ENCODE results near the gene BACH2.
"Not testable (repeated sequence)": the region's sequence is repeated elsewhere in the genome, so short reads cannot be mapped to it uniquely, and the experiment has no call there.

The BACH2 gene

DNA sequence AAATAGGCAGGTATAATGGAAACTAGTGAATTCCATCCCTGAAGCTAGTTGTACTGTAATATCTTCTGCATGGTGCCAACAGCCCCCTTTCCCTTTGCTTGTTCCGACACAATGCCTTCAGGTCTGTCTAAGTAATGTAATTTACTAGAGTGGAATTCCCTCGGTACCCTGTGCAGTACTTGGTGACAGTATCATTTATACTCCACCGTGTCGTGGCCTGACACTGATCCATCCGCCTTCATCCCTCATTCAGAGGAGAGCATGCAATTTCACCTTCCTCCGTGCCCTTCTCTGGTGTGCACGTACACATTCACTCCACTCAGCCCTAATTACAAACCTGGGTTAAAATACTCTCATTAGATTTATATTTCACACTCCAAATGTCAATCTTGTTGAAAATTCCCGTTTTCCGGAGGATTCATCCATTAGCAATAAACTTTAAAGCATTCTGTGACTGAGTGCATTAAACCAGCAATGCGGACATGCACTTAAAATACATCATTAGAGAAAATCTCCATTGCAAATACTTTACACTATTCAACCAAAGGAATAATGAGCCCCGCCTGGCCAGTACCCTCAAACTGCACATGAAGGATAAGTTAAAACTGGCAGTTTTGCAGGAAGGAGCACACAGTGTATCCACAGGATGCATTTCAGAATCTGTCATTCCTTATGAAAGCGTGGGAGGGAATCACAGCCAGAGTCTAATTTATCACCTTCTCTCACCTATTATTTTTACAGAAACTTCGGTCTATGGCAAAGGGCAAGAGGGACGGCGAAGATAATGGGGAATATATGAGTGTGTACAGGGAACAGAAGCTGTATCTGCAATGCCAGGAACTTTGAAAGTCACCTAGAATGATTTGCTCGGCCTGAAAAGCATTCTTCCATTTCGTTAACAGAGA is 219.9 kb downstream of the BACH2 start:
- no peak for DNase-seq (ENCODE audit: low read depth in 2 of 3, low spot score in 2 of 3)

DNA sequence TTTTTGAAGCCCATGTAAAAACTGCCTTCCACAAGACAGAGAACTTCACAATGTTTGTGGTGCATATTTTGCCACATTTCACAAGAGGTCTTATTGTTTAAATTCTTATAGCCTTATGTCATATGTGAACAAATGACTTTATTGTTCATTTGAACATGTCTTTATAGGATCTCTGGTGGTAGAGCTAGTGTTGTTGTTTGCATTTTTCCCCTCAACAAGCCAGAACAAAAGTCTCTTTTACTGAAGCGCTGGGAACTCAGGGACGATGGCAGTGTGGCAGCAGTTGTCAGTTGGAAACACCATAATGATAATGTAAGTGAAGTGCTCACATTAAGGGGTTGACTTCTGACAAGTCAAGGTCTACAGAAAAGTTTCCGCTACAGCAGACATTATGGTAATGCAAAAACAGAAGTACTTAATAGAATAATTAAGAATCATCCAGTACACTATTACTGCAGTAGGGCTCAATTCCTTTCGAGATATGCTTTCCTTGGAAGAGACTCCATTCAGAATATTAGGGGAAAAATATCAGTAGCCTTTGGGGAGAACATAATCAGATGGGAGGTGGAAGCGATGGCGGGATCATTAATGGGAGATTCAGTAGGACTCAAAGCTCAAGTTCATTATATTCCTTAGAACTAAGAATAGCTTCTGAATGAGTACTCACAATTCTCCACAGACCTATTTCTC is 222.3 kb downstream of the BACH2 start:
- no peak for DNase-seq (ENCODE audit: low read depth in 2 of 3, low spot score in 2 of 3)

GRCh38 chr6:90072935-90073464 is 223.6 kb downstream of the BACH2 start:
- DNase-seq (ENCODE audit: low read depth in 2 of 3, low spot score in 2 of 3): no peak

- no peak for DNase-seq (ENCODE audit: low read depth in 2 of 3, low spot score in 2 of 3)
Measured at GRCh38 chr6:90072501-90072900, 224.1 kb downstream of the BACH2 start.

- no peak for DNase-seq (ENCODE audit: low read depth in 2 of 3, low spot score in 2 of 3)
Measured at GRCh38 chr6:90068703-90069523, 227.7 kb downstream of the BACH2 start.

DNA sequence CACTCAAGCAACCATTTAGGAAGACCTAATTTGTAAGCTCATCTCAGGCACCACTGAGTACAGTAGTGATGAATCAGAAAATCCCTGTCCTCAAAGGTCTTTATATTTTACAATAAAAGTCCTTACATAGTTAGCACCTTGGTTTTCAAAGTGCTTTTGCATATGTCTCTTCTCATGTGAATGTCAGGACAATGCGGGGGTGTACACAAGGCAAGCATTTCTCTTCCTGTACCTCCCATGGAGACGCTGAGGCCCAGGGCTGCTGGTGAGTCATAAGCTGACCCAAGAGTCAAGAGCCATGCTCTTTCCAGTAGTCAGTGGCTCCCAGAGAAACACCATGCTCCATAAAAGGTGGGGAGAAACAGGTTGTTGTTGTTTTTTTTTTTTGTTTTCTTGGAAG is 228.4 kb downstream of the BACH2 start:
- no peak for DNase-seq (ENCODE audit: low read depth in 2 of 3, low spot score in 2 of 3)

- DNase-seq (ENCODE audit: low read depth in 2 of 3, low spot score in 2 of 3): no peak
Measured at GRCh38 chr6:90066697-90067096, 229.9 kb downstream of the BACH2 start.

DNA sequence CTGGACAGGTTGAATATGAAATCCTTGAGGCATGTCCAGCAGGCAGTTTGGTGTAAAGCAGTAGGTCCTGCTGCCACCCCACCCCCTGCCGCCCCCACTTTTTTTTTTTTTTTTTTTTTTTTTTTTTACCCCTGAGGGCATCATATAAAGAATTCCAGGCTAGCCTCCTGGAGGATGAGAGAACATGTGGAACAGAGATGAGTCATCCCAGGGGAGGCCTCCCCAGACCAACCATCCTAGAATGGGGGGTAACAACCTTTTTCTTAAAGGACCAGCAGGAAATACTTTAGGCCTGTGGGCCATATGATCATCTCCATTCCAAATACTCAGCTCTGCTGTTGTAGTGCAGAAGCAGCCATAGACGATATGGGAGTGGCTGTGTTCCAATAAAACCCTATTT is 231.5 kb downstream of the BACH2 start:
- DNase-seq (ENCODE audit: low read depth in 2 of 3, low spot score in 2 of 3): no peak

- no peak for DNase-seq (ENCODE audit: low read depth in 2 of 3, low spot score in 2 of 3)
Measured at GRCh38 chr6:90062667-90063066, 234.0 kb downstream of the BACH2 start.

GRCh38 chr6:90062051-90062450 is 234.6 kb downstream of the BACH2 start:
- DNase-seq (ENCODE audit: low read depth in 2 of 3, low spot score in 2 of 3): no peak

DNA sequence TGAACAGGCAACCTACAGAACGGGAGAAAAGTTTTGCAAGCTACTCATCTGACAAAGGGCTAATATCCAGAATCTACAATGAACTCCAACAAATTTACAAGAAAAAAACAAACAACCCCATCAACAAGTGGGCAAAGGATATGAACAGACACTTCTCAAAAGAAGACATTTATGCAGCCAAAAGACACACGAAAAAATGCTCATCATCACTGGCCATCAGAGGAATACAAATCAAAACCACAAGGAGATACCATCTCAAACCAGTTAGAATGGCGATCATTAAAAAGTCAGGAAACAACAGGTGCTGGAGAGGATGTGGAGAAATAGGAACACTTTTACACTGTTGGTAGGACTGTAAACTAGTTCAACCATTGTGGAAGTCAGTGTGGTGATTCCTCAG is 237.5 kb downstream of the BACH2 start:
- DNase-seq (ENCODE audit: low read depth in 2 of 3, low spot score in 2 of 3): not testable (repeated sequence)

- not testable (repeated sequence) for DNase-seq (ENCODE audit: low read depth in 2 of 3, low spot score in 2 of 3)
Measured at GRCh38 chr6:90055924-90056323, 240.7 kb downstream of the BACH2 start.

DNA sequence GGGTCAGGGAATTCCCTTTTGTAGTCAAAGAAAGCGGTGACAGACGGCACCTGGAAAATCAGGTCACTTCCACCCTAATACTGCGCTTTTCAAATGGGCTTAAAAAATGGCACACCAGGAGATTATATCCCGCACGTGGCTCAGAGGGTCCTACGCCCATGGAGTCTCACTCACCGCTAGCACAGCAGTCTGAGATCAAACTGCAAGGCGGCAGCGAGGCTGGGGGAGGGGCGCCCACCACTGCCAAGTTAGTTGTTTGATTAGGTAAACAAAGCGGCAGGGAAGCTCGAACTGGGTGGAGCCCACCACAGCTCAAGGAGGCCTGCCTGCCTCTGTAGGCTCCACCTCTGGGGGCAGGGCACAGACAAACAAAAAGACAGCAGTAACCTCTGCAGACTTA is 242.4 kb downstream of the BACH2 start:
- not testable (repeated sequence) for DNase-seq (ENCODE audit: low read depth in 2 of 3, low spot score in 2 of 3)

DNA sequence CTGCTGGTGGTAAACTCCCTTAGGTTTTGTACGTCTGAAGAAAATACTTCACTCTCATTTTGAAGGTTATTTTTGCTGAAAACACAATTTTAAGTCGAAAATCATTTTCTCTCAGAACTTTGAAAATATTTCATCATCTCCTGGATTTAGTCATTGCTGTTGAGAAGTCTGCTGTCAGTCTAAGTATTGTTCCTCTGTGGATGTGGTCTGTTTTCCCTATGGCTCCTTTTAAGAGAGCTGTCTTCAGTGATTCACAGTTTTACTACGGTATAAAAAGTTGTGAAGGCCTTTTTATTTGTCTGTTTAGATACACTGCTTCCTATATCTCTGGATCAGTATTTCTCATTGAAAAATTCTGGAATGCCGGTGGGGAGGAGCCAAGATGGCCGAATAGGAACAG is 243.0 kb downstream of the BACH2 start:
- no peak for DNase-seq (ENCODE audit: low read depth in 2 of 3, low spot score in 2 of 3)

DNA sequence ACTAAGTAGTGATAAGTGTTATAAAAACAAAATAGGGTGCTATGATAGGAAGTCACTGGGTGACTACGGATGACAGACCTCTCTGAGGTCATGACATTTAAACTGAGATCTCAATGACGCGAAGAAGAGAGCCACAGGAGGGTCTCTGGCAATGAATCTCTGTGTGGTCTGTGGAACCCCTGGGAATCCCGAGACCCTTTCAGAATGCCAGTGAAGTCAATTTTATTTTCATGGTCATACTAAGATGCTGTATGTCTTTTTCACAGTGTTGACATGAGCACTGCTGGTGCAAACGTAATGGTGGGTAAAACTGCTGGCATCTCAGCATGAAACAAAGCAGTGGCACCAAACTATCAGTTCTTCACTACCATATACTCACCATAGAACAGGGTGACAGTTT is 247.3 kb downstream of the BACH2 start:
- DNase-seq (ENCODE audit: low read depth in 2 of 3, low spot score in 2 of 3): no peak

- no peak for DNase-seq (ENCODE audit: low read depth in 2 of 3, low spot score in 2 of 3)
Measured at GRCh38 chr6:90048206-90048967, 248.3 kb downstream of the BACH2 start.

DNA sequence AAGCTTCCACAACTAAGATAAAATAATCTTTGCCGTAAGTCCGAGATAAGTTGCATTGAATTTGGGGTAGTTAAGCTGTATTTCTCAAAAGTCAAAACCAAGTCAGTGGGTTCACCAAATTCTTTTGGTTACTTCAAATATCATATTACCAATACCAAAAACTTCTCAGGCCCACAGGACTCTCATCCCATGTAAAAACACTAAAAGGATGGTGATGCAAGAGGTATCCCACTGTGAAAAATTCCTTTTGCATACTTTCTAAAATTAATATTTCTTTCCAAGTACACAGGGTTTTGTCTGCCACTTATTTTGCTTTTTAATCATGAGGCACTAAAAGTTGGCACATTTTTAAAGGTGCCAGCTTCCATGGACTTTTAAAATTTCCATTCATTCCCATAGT is 251.1 kb downstream of the BACH2 start:
- DNase-seq (ENCODE audit: low read depth in 2 of 3, low spot score in 2 of 3): no peak

GRCh38 chr6:90044833-90045381 is 251.7 kb downstream of the BACH2 start:
- no peak for DNase-seq (ENCODE audit: low read depth in 2 of 3, low spot score in 2 of 3)

GRCh38 chr6:90044182-90044832 is 252.3 kb downstream of the BACH2 start:
- no peak for DNase-seq (ENCODE audit: low read depth in 2 of 3, low spot score in 2 of 3)

DNA sequence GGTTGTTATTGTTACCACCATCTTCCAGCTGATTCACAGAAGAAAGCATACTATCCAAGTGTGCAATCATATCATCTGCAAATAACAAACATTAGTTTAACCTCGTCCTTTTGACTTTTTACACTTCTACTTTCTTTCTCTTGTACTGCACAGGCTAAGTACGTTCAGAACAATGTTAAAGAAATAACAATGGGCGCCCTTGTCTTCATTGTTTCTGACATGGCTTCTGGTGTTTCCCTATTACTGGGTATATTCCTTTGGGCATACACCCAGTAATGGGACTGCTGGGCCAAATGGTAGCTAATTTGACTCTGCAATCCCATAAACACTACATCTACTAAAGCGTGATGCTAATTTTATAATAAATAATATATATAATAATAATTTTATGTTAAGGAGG is 255.7 kb downstream of the BACH2 start:
- no peak for DNase-seq (ENCODE audit: low read depth in 2 of 3, low spot score in 2 of 3)
